Effector CD4-positive, alpha-beta T cell (primary cell): ENCODE measurements around the gene KCNT1.

Experiments used
- DNase-seq: peaks from one replicate; pipeline ENCODE4 v3.0.0-alpha.2; 2020

KCNT1 gene

GRCh38 chr9:135673941-135674340 lies 28.0 kb upstream of the KCNT1 start:
- no peak for DNase-seq

GRCh38 chr9:135674977-135675376 lies 27.0 kb upstream of the KCNT1 start:
- no peak for DNase-seq

- DNase-seq = no peak
Measured at GRCh38 chr9:135676891-135677290, 25.1 kb upstream of the KCNT1 start.

- no peak for DNase-seq
Measured at GRCh38 chr9:135677641-135678168, 24.3 kb upstream of the KCNT1 start.

- DNase-seq = no peak
Measured at GRCh38 chr9:135678236-135679017, 23.6 kb upstream of the KCNT1 start.

- no peak for DNase-seq
Measured at GRCh38 chr9:135680056-135680455, 21.9 kb upstream of the KCNT1 start.

GRCh38 chr9:135681161-135681560 lies 20.8 kb upstream of the KCNT1 start:
- DNase-seq = no peak

- no peak for DNase-seq
Measured at GRCh38 chr9:135683401-135684034, 18.5 kb upstream of the KCNT1 start.

- DNase-seq = no peak
Measured at GRCh38 chr9:135684691-135685090, 17.3 kb upstream of the KCNT1 start.

- no peak for DNase-seq
Measured at GRCh38 chr9:135687216-135687615, 14.8 kb upstream of the KCNT1 start.

- no peak for DNase-seq
Measured at GRCh38 chr9:135689011-135689410, 13.0 kb upstream of the KCNT1 start.

GRCh38 chr9:135690836-135691570 lies 11.0 kb upstream of the KCNT1 start:
- no peak for DNase-seq

GRCh38 chr9:135692410-135692809 lies 9.6 kb upstream of the KCNT1 start:
- no peak for DNase-seq

GRCh38 chr9:135693265-135693664 lies 8.7 kb upstream of the KCNT1 start:
- no peak for DNase-seq

GRCh38 chr9:135693771-135694170 lies 8.2 kb upstream of the KCNT1 start:
- DNase-seq = no peak

GRCh38 chr9:135694414-135694813 lies 7.6 kb upstream of the KCNT1 start:
- no peak for DNase-seq

- DNase-seq = no peak
Measured at GRCh38 chr9:135695036-135695435, 6.9 kb upstream of the KCNT1 start.

- no peak for DNase-seq
Measured at GRCh38 chr9:135695642-135696041, 6.3 kb upstream of the KCNT1 start.

- no peak for DNase-seq
Measured at GRCh38 chr9:135696446-135696845, 5.5 kb upstream of the KCNT1 start.

- DNase-seq = no peak
Measured at GRCh38 chr9:135697226-135697625, 4.8 kb upstream of the KCNT1 start.

- no peak for DNase-seq
Measured at GRCh38 chr9:135698236-135698635, 3.7 kb upstream of the KCNT1 start.

GRCh38 chr9:135698767-135699166 lies 3.2 kb upstream of the KCNT1 start:
- DNase-seq = no peak

- DNase-seq = no peak
Measured at GRCh38 chr9:135699440-135699839, 2.5 kb upstream of the KCNT1 start, which contains the start of gene SOHLH1. Gene SOHLH1 (minus strand): TSS chr9:135699481. CDS start chr9:135699467, 14 bp downstream.
